HEK293T (cell line): ENCODE data around the gene NLRP12.

Experiments used
- BHLHE40 ChIP-seq: fragments of 450-650 bp; IDR thresholded peaks from 2 replicates; pipeline ENCODE4 v1.6.1; 2016; ENCODE audit warnings: mild to moderate bottlenecking, moderate library complexity, borderline replicate concordance
- ELF4 ChIP-seq: fragments of 450-650 bp; IDR thresholded peaks from 2 replicates; pipeline ENCODE4 v1.6.1; 2017; ENCODE audit warnings: antibody characterized with exemption
- FOXA1 ChIP-seq: fragments of 450-650 bp; IDR thresholded peaks from 2 replicates; pipeline ENCODE4 v1.6.1; 2016; ENCODE audit warnings: mild to moderate bottlenecking
- FOXK2 ChIP-seq: fragments of 450-650 bp; IDR thresholded peaks from 2 replicates; pipeline ENCODE4 v1.6.1; 2016; ENCODE audit warnings: mild to moderate bottlenecking
- NFRKB ChIP-seq: fragments of 450-650 bp; IDR thresholded peaks from 2 replicates; pipeline ENCODE4 v1.6.1; 2016; ENCODE audit warnings: mild to moderate bottlenecking, moderate library complexity
- SP1 ChIP-seq: fragments of 450-650 bp; IDR thresholded peaks from 2 replicates; pipeline ENCODE4 v1.6.1; 2017
- SUZ12 ChIP-seq: fragments of 450-650 bp; IDR thresholded peaks from 2 replicates; pipeline ENCODE4 v1.6.1; 2016; ENCODE audit warnings: mild to moderate bottlenecking
- TARDBP ChIP-seq: fragments of 450-650 bp; IDR thresholded peaks from 2 replicates; pipeline ENCODE4 v1.6.1; 2016
- ZNF384 ChIP-seq: fragments of 450-650 bp; IDR thresholded peaks from 2 replicates; pipeline ENCODE4 v1.6.1; 2016

DNA sequence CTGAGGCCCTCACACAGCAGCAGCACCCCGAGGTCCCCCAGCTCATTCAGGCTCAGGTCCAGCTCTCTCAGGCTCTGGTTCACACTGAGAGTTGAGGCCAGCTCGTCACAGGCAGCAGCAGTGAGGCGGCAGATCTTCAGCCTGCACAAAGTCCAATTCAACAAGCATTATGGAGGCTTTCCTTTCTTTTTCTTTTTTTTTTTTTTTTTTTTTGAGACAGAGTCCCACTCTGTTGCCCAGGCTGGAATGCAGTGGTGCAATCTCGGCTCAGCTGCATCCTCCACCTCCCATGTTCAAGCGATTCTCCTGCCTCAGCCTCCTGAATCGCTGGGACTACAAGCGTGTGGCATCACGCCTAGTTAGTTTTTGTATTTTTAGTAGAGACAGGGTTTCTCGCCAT is 22.9 kb downstream of the NLRP12 start:
- TF ChIP-seq ELF4 = no peak
- no peak for TF ChIP-seq FOXK2
- TF ChIP-seq SP1 = no peak
- no peak for TF ChIP-seq NFRKB
- no peak for TF ChIP-seq FOXA1
- no peak for TF ChIP-seq ZNF384
- no peak for TF ChIP-seq SUZ12
- TF ChIP-seq TARDBP = no peak
- no peak for TF ChIP-seq BHLHE40
